Measurements from ENCODE around the gene APCDD1L.

Gene APCDD1L

GRCh38 chr20:58536289-58536688 is 21.1 kb upstream of the APCDD1L start:
- no peak for DNase-seq (ENCODE audit: insufficient read length, low spot score)
- no peak for FAIRE-seq
- no peak for TF ChIP-seq POLR2A (IDR thresholded peaks at IDR 0.05; ENCODE audit: low read depth, low read length)

DNA sequence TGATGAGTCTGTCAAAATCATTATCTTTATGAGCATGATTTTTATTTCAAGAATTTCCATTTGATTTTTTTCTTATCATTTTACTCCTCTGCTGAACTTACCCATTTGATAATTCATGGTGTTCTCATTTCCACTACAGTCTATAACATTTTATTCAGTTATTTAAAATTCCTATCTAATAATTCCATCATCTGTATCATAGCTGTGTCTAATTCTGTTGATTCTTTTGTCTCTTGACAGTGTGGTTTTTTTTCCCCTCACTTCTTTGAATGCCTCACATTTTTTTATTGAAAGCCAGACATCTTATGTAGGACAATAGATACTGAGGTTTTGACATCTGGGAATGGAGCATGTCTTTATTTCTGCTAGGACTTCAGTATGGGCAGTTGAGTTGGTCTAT is 16.5 kb upstream of the APCDD1L start:
- no peak for FAIRE-seq
- no peak for DNase-seq (ENCODE audit: insufficient read length, low spot score)
- no peak for TF ChIP-seq POLR2A (IDR thresholded peaks at IDR 0.05; ENCODE audit: low read depth, low read length)

DNA sequence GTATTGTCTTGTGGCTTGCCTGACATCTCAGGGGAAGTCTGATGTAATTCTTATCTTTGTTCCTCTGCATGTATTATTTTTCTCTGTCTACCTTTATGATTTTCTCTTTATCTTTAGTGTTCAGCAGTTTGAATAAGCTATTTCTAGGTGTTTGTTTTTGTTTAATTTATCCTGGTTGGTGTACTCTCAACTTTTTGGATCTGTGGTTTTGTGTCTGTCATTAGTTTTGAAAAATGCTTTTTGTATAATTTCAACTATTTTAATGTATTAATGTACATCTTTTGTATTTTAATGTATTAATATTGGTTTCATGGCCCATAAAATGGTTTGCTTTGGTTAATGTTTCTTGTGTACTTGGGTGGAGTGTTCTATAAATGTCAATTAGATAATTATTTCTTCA is 15.9 kb upstream of the APCDD1L start:
- no peak for FAIRE-seq
- no peak for DNase-seq (ENCODE audit: insufficient read length, low spot score)
- TF ChIP-seq POLR2A (IDR thresholded peaks at IDR 0.05; ENCODE audit: low read depth, low read length): no peak

- DNase-seq (ENCODE audit: insufficient read length, low spot score) (no peak), FAIRE-seq (no peak)
- no peak for TF ChIP-seq POLR2A (IDR thresholded peaks at IDR 0.05; ENCODE audit: low read depth, low read length)
These were observed 13.2 kb upstream of the APCDD1L start for GRCh38 chr20:58528412-58528811.

DNA sequence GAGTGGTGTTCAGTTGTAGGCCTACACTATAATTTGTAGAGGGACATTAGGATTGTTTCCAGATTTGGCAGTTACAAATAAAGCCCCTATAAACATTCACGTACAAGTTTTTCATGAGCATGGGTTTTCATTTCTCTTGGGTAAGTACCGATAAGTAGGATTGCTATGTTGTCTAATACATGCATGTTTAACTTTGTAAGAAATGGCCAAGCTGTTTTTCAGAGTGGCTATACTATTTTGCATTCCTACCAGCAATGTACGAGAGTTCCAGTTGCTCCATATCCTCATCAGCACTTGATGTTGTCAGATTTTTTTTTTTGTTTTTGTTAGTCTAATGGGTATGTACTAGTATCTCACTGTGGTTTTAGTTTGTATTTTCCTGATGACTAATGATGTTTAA is 11.2 kb upstream of the APCDD1L start:
- FAIRE-seq: no peak
- TF ChIP-seq POLR2A (IDR thresholded peaks at IDR 0.05; ENCODE audit: low read depth, low read length): no peak
- DNase-seq (ENCODE audit: insufficient read length, low spot score): no peak

DNA sequence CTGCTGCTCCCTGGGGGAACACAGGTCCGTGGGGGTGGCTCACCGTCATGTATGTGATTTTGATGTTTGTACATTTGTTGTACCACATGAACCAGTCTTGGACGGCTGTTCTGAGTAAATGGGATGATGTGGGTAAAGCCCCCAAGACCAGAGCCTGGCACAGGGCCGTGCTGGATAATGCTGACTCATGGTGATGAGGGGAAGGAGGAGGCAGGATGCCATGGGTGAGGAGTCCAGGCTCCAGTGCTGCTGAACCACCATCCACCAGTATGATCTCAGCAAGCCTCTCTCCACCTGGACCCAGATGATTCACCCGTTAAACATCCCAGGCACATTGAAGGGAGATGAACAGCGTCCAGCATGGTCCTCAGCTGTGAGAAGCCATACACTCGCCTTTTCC is 9.6 kb upstream of the APCDD1L start:
- TF ChIP-seq POLR2A (IDR thresholded peaks at IDR 0.05; ENCODE audit: low read depth, low read length): no peak
- FAIRE-seq (peak; percentile 36), DNase-seq (ENCODE audit: insufficient read length, low spot score) (peak; percentile 84)

DNA sequence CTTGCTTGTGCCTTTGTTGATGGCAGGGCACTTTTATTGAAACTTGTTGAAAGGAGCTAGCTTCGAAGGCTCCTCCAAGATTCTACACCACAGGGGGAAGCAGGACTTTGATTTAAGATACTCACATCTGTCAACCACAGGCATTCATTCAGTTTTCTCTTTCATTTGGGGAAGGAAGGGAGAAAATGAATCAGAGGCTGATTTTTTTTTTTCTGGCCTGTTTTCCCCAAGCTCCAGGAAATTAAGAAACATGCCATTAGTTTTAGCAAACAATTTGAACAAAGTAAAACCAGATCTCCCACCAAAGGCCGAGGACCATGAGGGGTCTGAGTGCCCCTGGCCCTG is 8.7 kb upstream of the APCDD1L start:
- TF ChIP-seq POLR2A (IDR thresholded peaks at IDR 0.05; ENCODE audit: low read depth, low read length): no peak
- DNase-seq (ENCODE audit: insufficient read length, low spot score): no peak
- FAIRE-seq: no peak

GRCh38 chr20:58523072-58523970 is 8.1 kb upstream of the APCDD1L start:
- DNase-seq (ENCODE audit: insufficient read length, low spot score): no peak
- no peak for FAIRE-seq
- no peak for TF ChIP-seq POLR2A (IDR thresholded peaks at IDR 0.05; ENCODE audit: low read depth, low read length)

DNA sequence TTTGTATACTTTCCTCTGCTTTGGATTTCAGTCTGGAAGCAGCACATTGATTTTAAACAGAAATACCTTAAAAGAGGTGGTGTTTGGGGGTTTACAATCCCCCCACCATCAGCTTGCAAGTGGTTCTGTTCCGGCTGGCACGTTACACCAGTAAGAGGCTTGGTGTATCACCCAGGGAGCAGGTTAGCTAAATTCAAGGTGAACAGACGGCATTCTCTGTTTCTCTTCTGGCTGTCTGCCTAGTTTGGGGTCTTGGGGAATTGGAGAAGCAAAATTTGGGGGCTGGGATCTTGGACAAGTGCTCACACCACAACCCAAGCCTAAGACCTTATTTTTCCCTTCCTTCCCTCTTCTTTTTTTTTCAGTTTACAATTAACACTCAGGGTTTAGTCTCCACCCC is 7.5 kb upstream of the APCDD1L start:
- no peak for DNase-seq (ENCODE audit: insufficient read length, low spot score)
- no peak for TF ChIP-seq POLR2A (IDR thresholded peaks at IDR 0.05; ENCODE audit: low read depth, low read length)
- FAIRE-seq: no peak

GRCh38 chr20:58521763-58522162 is 6.6 kb upstream of the APCDD1L start:
- DNase-seq (ENCODE audit: insufficient read length, low spot score) (no peak), FAIRE-seq (no peak)
- no peak for TF ChIP-seq POLR2A (IDR thresholded peaks at IDR 0.05; ENCODE audit: low read depth, low read length)

- FAIRE-seq (no peak), DNase-seq (ENCODE audit: insufficient read length, low spot score) (no peak)
- no peak for TF ChIP-seq POLR2A (IDR thresholded peaks at IDR 0.05; ENCODE audit: low read depth, low read length)
These were observed 4.9 kb upstream of the APCDD1L start for GRCh38 chr20:58519940-58520712.

DNA sequence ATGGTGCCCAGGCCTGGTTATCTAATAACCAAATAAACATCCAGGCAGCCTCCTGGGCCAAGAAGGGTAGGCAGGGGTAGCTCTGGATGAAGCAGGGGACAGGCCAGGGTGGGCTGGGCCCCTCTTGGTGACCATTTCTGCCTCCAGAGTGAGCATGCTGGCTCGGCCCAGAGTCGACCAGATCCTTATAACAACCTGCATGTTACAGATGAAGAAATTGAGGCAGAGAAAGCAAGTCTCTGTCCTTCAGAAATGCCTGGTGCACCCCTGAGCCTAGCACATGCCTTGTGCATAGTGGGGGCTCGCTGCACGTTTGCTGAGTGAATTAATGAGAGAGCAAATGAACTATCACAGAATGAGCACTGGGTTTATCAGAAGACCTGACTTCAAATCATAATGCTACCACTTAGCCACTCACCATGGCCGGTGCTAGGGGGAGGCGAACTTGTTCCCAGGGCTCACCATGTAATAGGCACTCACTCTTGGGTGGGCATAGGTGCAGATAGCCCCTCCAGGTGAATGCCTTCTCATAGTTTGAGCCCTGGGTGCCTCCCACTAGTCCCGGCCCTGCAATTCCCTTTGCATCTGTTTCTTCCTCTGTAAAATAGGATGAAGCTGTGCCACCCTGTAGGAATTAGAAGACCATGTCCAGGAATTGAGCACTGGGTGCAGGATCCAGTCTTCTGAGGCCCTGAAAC is 3.8 kb upstream of the APCDD1L start:
- FAIRE-seq (no peak), DNase-seq (ENCODE audit: insufficient read length, low spot score) (no peak)
- no peak for TF ChIP-seq POLR2A (IDR thresholded peaks at IDR 0.05; ENCODE audit: low read depth, low read length)

DNA sequence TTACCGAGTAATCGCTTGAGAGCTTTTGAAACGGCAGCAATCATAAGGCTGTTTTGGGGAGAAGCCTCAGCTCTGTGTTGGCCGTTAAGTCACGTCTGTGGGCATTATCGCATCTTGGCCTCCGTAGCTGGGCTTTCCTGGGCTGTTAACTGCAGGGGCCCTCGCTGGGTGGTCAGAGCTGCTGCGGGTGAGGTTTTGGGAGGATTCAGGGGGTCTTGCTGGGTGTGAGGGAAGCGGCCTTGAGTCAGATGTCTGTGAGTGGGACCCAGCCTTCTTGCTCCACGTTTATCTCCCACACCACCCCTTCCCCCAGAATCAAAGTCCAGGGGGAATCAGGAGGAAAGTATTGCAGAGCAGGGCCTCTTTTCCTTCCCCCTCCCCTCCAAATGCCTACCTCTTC is 3.2 kb upstream of the APCDD1L start:
- DNase-seq (ENCODE audit: insufficient read length, low spot score) (no peak), FAIRE-seq (no peak)
- TF ChIP-seq POLR2A (IDR thresholded peaks at IDR 0.05; ENCODE audit: low read depth, low read length): no peak

Data from H54 (cell line).